Stimulated activated naive B cell treated with anti-CD40 and anti-IgM and Interleukin-4, amounts not matched to agents 10 μg/mL and 1 μg/mL and 100 μg/mL, for 72 hours (primary cell): ENCODE data around the gene NRDE2.
"Not testable (repeated sequence)": the region's sequence is repeated elsewhere in the genome, so short reads cannot be mapped to it uniquely, and the experiment has no call there.

Source experiments
- ATAC-seq, 2 donors: fragments of 150-1000 bp; cut with Tn5 transposase; replicated peaks; 2 replicates each; pipeline ENCODE4 v1.10.0; 2021; ENCODE audit warnings: moderate library complexity in 1 of 2
- DNase-seq: peaks from one replicate; pipeline ENCODE4 v3.0.0; 2021
- H3K27ac Mint-ChIP-seq: one replicate; pipeline ENCODE4 v1.8.0; 2022; ENCODE audit warnings: mild to moderate bottlenecking, mixed read lengths
- H3K27me3 Mint-ChIP-seq, 2 donors: one replicate each; pipeline ENCODE4 v1.8.0; 2022; ENCODE audit warnings: mixed read lengths in 2 of 2
- H3K36me3 Mint-ChIP-seq, 2 donors: one replicate each; pipeline ENCODE4 v1.8.0; 2022; ENCODE audit warnings: mixed read lengths in 2 of 2, mild to moderate bottlenecking in 1 of 2
- H3K4me1 Mint-ChIP-seq, 2 donors: one replicate each; pipeline ENCODE4 v1.8.0; 2022; ENCODE audit warnings: mixed read lengths in 2 of 2, mild to moderate bottlenecking in 1 of 2
- H3K4me3 Mint-ChIP-seq, 2 donors: one replicate each; pipeline ENCODE4 v1.8.0; 2022; ENCODE audit warnings: mild to moderate bottlenecking in 2 of 2, mixed read lengths in 2 of 2, moderate library complexity in 1 of 2
- H3K9me3 Mint-ChIP-seq, 2 donors: one replicate each; pipeline ENCODE4 v1.8.0; 2022; ENCODE audit warnings: mixed read lengths in 2 of 2, mild to moderate bottlenecking in 1 of 2

Gene NRDE2

GRCh38 chr14:90256354-90257131, 75.2 kb downstream of the NRDE2 start, which contains the start of gene PSMC1:
PSMC1 (plus strand) TSS chr14:90256553; CDS start chr14:90256598, 45 bp downstream.
- H3K4me1 Mint-ChIP-seq: peaks cover 19 to 31% of the 10 kb centered on the region in 2 donors
- DNase-seq (peak; percentile 90), ATAC-seq (peak; percentile 98 to 99)
- peaks cover 4 to 9% of the 10 kb centered on the region in 2 donors for H3K9me3 Mint-ChIP-seq
- H3K36me3 Mint-ChIP-seq: peaks cover 24 to 32% of the 10 kb centered on the region in 2 donors
- H3K27ac Mint-ChIP-seq: peak within 1 kb of the TSS; percentile 99
- peaks cover 5 to 12% of the 10 kb centered on the region in 2 donors for H3K27me3 Mint-ChIP-seq
- peak within 1 kb of the TSS; percentile 97 to 99 for H3K4me3 Mint-ChIP-seq

- H3K27ac Mint-ChIP-seq: peak overlapping the region; percentile 47
- H3K36me3 Mint-ChIP-seq: peaks cover 18 to 26% of the 10 kb centered on the region in 2 donors
- peaks cover 19 to 31% of the 10 kb centered on the region in 2 donors for H3K4me1 Mint-ChIP-seq
- peak overlapping the region; percentile 64 to 99 for H3K4me3 Mint-ChIP-seq
- H3K27me3 Mint-ChIP-seq: peaks cover 5 to 16% of the 10 kb centered on the region in 2 donors
- no peak for DNase-seq
- peak in 1 of 2 donors; percentile 28 for ATAC-seq
- peaks cover 5 to 6% of the 10 kb centered on the region in 2 donors for H3K9me3 Mint-ChIP-seq
These were observed 75.9 kb downstream of the NRDE2 start for GRCh38 chr14:90255871-90256270.

DNA sequence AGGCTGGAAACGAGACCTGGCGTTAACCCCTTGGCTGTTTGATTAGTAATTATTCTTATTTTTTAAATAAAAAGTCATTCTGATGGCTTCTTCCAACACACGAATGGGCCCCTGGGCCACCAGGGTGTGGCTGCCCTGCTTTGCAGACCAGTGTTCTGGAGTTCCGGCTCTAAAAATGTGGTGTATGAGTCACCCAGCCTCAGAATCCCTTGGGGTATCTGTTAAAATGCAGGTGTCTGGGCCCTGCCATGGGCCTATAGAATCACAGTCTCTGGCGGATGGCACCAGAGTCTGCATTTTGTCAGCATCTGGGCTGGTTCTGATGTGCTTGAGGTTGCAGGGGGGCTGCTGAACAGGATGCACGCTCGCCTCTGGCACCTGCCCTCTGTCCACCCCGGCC, 77.9 kb downstream of the NRDE2 start:
- DNase-seq: no peak
- Mint-ChIP-seq H3K9me3 (peaks cover 4 to 6% of the 10 kb centered on the region in 2 donors), H3K4me3 (no peak overlapping the region), H3K27me3 (peaks cover 8 to 25% of the 10 kb centered on the region in 2 donors), H3K4me1 (peaks cover 19 to 30% of the 10 kb centered on the region in 2 donors), H3K36me3 (peaks cover 10 to 20% of the 10 kb centered on the region in 2 donors), H3K27ac (no peak overlapping the region)
- ATAC-seq: peak in 1 of 2 donors; percentile 26

- peaks cover 4 to 9% of the 10 kb centered on the region in 2 donors for H3K9me3 Mint-ChIP-seq
- H3K4me1 Mint-ChIP-seq: no peaks in the 10 kb centered on the region
- no peak for DNase-seq
- H3K27ac Mint-ChIP-seq: no peak overlapping the region
- H3K4me3 Mint-ChIP-seq: no peak overlapping the region
- peaks cover 1 to 7% of the 10 kb centered on the region in 2 donors for H3K36me3 Mint-ChIP-seq
- no peak for ATAC-seq
- peaks cover 20 to 26% of the 10 kb centered on the region in 2 donors for H3K27me3 Mint-ChIP-seq
These were observed 83.1 kb downstream of the NRDE2 start for GRCh38 chr14:90248594-90248993.

DNA sequence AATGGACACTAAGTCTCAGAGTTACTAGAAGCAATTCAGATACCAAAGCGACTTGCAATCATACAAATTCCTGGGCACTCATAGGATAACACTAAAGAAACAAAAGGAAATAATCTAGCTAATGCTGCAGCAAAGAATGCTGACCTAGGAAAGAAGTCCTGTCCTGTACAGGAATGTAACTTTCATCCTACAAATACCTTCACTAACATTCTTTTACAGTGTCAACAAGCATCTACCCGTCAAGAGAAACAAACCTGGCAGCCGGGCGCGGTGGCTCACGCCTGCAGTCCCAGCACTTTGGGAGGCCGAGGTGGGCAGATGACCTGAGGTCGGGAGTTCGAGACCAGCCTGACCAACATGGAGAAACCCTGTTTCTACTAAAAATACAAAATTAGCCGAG, 84.3 kb downstream of the NRDE2 start:
- H3K4me3 Mint-ChIP-seq, ATAC-seq: not testable (repeated sequence)

DNA sequence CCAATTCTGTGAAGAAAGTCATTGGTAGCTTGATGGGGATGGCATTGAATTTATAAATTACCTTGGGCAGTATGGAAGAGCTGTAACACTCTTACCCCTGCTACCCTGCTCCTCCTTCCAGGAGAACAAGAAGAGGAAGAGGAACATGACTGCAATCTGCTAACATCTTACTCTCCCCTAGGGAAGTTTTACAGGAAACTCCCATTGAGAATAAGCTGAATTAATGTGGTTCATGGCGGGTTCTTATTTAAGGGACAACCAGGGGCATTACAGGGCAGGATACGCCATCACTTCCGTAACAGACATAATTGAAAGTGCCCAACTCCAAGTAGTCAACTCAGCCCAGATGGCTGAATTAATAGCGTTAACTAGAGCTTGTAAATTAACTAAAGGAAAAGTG, 84.8 kb downstream of the NRDE2 start:
- no peak overlapping the region for H3K4me3 Mint-ChIP-seq
- ATAC-seq (no peak), DNase-seq (no peak)
- no peaks in the 10 kb centered on the region for H3K4me1 Mint-ChIP-seq
- H3K9me3 Mint-ChIP-seq: peaks cover 4 to 9% of the 10 kb centered on the region in 2 donors
- H3K27me3 Mint-ChIP-seq: peaks cover 20 to 26% of the 10 kb centered on the region in 2 donors
- H3K36me3 Mint-ChIP-seq: peaks cover 1 to 7% of the 10 kb centered on the region in 2 donors
- no peak overlapping the region for H3K27ac Mint-ChIP-seq

More for the DNA sequence above, 84.3 kb downstream of the NRDE2 start:
- not testable (repeated sequence) for H3K27ac Mint-ChIP-seq, DNase-seq, H3K4me1 Mint-ChIP-seq, H3K36me3 Mint-ChIP-seq, H3K9me3 Mint-ChIP-seq
- H3K27me3 Mint-ChIP-seq: peaks cover 20 to 26% of the 10 kb centered on the region in 2 donors

- no peak for DNase-seq
- Mint-ChIP-seq H3K4me3 (no peak overlapping the region), H3K27ac (no peak overlapping the region), H3K27me3 (peaks cover 3 to 18% of the 10 kb centered on the region in 2 donors), H3K4me1 (no peaks in the 10 kb centered on the region), H3K36me3 (peaks cover 7 to 15% of the 10 kb centered on the region in 2 donors), H3K9me3 (peaks cover 28 to 32% of the 10 kb centered on the region in 2 donors)
- no peak for ATAC-seq
These were observed 89.3 kb downstream of the NRDE2 start for GRCh38 chr14:90242444-90242843.

DNA sequence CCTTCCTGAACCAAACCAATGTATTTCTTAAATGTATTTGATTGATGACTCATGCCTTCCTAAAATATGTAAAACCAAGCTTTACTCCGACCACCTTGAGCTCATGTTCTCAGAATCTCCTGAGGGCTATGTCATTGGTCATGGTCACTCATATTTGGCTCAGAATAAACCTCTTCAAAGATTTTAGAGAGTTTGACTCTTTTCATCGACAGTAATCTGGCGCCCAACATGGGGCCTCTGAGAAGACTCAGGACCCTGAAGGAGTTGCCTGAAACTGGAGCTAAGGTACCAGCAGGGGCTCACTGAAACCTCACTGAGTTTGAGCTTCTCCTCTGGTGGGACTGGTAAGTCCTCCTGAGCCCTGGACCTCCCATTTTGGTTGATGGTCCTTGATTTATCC, 92.6 kb downstream of the NRDE2 start:
- ATAC-seq: no peak

DNA sequence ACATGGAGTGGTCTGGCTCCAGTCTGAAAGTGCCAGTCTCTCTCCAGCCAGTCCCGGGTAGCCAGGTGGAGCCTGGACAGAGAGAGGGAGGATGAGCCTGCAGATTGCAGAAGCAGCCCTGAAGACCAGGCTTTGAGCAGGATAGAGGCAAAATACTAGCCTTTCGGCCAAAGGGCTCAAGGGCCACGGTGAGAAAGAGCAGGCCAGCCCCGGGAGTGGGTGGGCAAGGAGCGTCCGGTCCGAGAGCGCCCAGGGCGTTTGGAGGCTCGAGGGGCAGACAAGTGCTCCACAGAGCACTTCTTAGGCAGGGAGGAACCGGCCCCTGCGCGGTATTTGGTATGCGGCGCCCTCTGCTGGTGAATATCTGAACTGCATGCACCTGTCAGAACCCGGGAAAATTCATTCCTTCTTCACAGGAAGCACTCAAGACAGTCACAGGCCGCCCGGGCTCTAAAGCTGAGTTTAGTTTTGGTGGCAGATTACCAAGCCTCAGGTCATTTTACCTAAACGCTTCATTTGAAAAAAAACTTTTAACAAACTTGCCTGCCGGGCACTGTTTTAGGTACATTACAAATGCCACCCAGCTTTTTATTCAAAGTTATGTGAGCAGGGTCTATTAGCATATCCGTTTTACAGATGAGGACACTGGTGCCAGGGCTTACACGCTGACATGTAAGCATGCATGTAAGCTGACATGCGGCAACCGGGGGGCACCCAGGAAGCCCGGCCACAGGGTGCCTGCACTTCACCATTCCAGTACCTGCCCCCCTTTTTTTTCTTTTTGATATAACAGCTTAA, 96.4 kb downstream of the NRDE2 start:
- Mint-ChIP-seq H3K4me3 (no peak overlapping the region), H3K27me3 (peaks cover 33 to 46% of the 10 kb centered on the region in 2 donors), H3K27ac (no peak overlapping the region), H3K4me1 (peaks cover 0 to 2% of the 10 kb centered on the region in 2 donors), H3K36me3 (peaks cover 10 to 29% of the 10 kb centered on the region in 2 donors), H3K9me3 (peaks cover 34 to 39% of the 10 kb centered on the region in 2 donors)
- DNase-seq (peak; percentile 32), ATAC-seq (peak; percentile 69)

More for the DNA sequence above, 92.6 kb downstream of the NRDE2 start:
- Mint-ChIP-seq H3K27me3 (peaks cover 31 to 33% of the 10 kb centered on the region in 2 donors), H3K9me3 (peaks cover 39 to 42% of the 10 kb centered on the region in 2 donors), H3K36me3 (peaks cover 13 to 32% of the 10 kb centered on the region in 2 donors), H3K4me1 (peaks cover 0 to 2% of the 10 kb centered on the region in 2 donors), H3K27ac (no peak overlapping the region), H3K4me3 (no peak overlapping the region)
- no peak for DNase-seq

DNA sequence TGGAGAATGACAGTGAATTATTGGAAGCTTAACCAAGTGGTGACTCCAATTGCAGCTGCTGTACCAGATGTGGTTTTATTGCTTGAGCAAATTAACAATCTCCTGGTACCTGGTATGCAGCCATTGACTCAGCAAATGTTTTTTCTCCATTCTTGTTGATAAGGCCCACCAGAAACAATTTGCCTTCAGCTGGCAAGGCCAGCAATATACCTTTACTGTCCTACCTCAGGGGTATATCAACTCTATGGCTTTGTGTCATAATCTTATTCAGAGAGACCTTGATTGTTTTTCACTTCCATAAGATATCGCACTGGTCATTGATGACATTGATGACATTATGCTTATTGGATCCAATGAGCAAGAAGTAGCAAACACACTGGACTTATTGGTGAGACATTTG, 101.8 kb downstream of the NRDE2 start:
- H3K27ac Mint-ChIP-seq, H3K36me3 Mint-ChIP-seq, H3K9me3 Mint-ChIP-seq, H3K4me3 Mint-ChIP-seq, ATAC-seq, H3K4me1 Mint-ChIP-seq, DNase-seq: not testable (repeated sequence)
- peaks cover 20 to 21% of the 10 kb centered on the region in 2 donors for H3K27me3 Mint-ChIP-seq

DNA sequence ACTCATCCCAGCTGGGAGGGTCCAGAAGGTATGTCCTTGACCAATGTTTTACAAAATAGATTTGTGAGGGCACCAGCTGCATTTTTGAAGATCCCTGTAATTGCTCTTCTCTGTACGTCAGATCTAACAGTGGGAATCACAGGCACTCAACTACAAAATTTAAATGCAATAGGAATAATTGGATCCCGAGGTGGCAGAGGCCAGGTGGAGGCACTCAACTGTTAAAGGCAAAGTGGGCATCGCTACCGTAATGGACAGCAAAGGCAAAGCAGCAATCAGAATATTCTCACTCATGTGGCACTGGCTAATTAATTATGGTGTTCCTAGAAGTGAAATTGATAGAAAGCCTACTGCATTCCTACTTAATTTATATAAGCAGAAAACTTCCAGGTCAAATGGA, 103.3 kb downstream of the NRDE2 start:
- ATAC-seq (no peak), DNase-seq (no peak)
- peaks cover 0 to 4% of the 10 kb centered on the region in 2 donors for H3K36me3 Mint-ChIP-seq
- H3K27ac Mint-ChIP-seq: no peak overlapping the region
- H3K4me1 Mint-ChIP-seq: no peaks in the 10 kb centered on the region
- no peak overlapping the region for H3K4me3 Mint-ChIP-seq
- peaks cover 9 to 13% of the 10 kb centered on the region in 2 donors for H3K9me3 Mint-ChIP-seq
- H3K27me3 Mint-ChIP-seq: peaks cover 16 to 21% of the 10 kb centered on the region in 2 donors
